Measurements from ENCODE around the gene SUCNR1.

- TF ChIP-seq, protein P1, sequence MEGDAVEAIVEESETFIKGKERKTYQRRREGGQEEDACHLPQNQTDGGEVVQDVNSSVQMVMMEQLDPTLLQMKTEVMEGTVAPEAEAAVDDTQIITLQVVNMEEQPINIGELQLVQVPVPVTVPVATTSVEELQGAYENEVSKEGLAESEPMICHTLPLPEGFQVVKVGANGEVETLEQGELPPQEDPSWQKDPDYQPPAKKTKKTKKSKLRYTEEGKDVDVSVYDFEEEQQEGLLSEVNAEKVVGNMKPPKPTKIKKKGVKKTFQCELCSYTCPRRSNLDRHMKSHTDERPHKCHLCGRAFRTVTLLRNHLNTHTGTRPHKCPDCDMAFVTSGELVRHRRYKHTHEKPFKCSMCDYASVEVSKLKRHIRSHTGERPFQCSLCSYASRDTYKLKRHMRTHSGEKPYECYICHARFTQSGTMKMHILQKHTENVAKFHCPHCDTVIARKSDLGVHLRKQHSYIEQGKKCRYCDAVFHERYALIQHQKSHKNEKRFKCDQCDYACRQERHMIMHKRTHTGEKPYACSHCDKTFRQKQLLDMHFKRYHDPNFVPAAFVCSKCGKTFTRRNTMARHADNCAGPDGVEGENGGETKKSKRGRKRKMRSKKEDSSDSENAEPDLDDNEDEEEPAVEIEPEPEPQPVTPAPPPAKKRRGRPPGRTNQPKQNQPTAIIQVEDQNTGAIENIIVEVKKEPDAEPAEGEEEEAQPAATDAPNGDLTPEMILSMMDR (conservative IDR thresholded peaks at IDR 0.05 in 1 of 2, IDR thresholded peaks at IDR 0.05 in 1 of 2; ENCODE audit: low read depth in 1 of 2, low read length in 2 of 2), result no peak
- no peak for TF ChIP-seq EZH2 (IDR thresholded peaks at IDR 0.05; ENCODE audit: low read length, missing control alignments)
Observed at GRCh38 chr3:151837057-151837456, 36.4 kb upstream of the SUCNR1 start.

All from fibroblast of lung (primary cell).